ENCODE measurements around the gene NPAS3. TPM values are rescaled to one million over a fixed set of nuclear protein-coding genes. Genes with fewer than 3 reads are reported as not detected.

Gene NPAS3
- total and polyA plus RNA-seq, 2 of the 13 experiments (the other 11 are each of a cell fraction or from before 2014, with no cell fraction given): not detected

DNA sequence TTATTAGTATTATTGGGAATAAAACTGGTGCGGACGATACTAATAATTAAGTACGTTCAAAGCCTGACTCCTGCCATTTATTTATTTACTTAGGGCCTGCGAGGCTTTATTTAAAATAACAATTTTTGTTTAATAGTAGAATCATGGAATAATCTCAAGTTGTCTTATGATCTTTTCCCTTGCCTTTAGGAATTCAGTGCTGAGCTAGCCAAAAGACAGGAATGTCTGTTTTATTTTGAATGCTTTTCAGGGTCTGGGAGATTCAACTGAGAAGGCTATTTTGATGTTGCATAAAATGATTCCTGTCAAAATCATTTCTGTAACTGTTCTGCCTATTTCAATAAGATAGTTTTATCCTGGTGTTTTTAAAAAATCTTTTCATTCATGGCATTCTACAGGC is 522.4 kb downstream of the NPAS3 start (continued):
- TF ChIP-seq, protein P1, sequence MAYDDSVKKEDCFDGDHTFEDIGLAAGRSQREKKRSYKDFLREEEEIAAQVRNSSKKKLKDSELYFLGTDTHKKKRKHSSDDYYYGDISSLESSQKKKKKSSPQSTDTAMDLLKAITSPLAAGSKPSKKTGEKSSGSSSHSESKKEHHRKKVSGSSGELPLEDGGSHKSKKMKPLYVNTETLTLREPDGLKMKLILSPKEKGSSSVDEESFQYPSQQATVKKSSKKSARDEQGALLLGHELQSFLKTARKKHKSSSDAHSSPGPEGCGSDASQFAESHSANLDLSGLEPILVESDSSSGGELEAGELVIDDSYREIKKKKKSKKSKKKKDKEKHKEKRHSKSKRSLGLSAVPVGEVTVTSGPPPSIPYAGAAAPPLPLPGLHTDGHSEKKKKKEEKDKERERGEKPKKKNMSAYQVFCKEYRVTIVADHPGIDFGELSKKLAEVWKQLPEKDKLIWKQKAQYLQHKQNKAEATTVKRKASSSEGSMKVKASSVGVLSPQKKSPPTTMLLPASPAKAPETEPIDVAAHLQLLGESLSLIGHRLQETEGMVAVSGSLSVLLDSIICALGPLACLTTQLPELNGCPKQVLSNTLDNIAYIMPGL (CRISPR knock-in tag; IDR thresholded peaks at IDR 0.05; ENCODE audit: borderline replicate concordance in 1 of 2, low read depth in 1 of 2): no peak
- TF ChIP-seq, protein P2, sequence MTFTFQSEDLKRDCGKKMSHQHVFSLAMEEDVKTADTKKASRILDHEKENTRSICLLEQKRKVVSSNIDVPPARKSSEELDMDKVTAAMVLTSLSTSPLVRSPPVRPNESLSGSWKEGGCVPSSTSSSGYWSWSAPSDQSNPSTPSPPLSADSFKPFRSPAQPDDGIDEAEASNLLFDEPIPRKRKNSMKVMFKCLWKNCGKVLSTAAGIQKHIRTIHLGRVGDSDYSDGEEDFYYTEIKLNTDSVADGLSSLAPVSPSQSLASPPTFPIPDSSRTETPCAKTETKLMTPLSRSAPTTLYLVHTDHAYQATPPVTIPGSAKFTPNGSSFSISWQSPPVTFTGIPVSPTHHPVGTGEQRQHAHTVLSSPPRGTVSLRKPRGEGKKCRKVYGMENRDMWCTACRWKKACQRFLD (CRISPR knock-in tag; IDR thresholded peaks at IDR 0.05; ENCODE audit: borderline replicate concordance): no peak
- TF ChIP-seq ZNF616 (CRISPR knock-in tag; IDR thresholded peaks at IDR 0.05; ENCODE audit: low read depth) (no peak), MED1 (CRISPR knock-in tag; IDR thresholded peaks at IDR 0.05) (no peak)
- TF ChIP-seq, protein P3, sequence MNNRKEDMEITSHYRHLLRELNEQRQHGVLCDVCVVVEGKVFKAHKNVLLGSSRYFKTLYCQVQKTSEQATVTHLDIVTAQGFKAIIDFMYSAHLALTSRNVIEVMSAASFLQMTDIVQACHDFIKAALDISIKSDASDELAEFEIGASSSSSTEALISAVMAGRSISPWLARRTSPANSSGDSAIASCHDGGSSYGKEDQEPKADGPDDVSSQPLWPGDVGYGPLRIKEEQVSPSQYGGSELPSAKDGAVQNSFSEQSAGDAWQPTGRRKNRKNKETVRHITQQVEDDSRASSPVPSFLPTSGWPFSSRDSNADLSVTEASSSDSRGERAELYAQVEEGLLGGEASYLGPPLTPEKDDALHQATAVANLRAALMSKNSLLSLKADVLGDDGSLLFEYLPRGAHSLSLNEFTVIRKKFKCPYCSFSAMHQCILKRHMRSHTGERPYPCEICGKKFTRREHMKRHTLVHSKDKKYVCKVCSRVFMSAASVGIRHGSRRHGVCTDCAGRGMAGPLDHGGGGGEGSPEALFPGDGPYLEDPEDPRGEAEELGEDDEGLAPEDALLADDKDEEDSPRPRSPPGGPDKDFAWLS (CRISPR knock-in tag; IDR thresholded peaks at IDR 0.05; ENCODE audit: borderline replicate concordance): no peak

DNA sequence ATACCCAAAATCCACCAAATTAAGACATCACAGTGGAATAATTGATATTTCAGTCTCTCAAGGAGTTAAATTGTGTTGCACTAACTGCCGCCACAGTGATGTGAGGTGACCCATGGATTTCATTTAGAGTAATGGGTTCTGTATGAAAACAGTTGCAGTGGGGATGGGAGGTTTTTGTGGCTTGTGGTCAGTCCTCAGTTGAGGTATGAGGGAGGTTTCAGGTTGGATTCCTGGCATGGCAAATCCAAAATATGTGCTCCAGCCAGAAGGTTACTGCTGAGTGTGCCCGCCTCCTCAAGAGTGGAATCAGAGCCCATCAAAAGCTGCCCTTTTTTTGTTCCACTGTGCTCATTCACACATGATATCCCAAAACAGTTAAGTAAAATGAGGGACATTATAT is 525.1 kb downstream of the NPAS3 start:
- Histone ChIP-seq H3K4me2 (ENCODE audit: low read depth, low read length) (no peak overlapping the region), H3K36me3 (replicated peaks in 1 of 2; ENCODE audit: control insufficient read depth in 1 of 2, insufficient read depth in 2 of 2, low read length in 2 of 2) (no peaks in the 10 kb centered on the region), H2AFZ (ENCODE audit: low read length) (no peak overlapping the region), H3K9me3 (ENCODE audit: low read length) (no peaks in the 10 kb centered on the region), H3K4me1 (ENCODE audit: insufficient read depth, low read length) (no peaks in the 10 kb centered on the region), H3K27me3 (ENCODE audit: control insufficient read depth in 1 of 2, insufficient read depth in 2 of 2, low read length in 2 of 2) (peaks cover 0 to 12% of the 10 kb centered on the region in 2 experiments; a peak in 2 of 5 replicates), H3K79me2 (ENCODE audit: insufficient read depth, low read length) (no peaks in the 10 kb centered on the region), H3K27ac (ENCODE audit: extremely low read length, insufficient read depth, low read length) (no peak overlapping the region), H4K20me1 (ENCODE audit: insufficient read depth, low read length) (no peaks in the 10 kb centered on the region), H3K9ac (ENCODE audit: insufficient read depth, low read depth, low read length) (no peak overlapping the region), H3K4me3 (replicated peaks in 1 of 3; ENCODE audit: insufficient read depth in 1 of 3, low read depth in 2 of 3, low read length in 3 of 3) (no peak overlapping the region)
- POLR2A ChIA-PET: no interaction called here
- no TSS peak for BruUV-seq (replicated peaks)
- FAIRE-seq: no peak
- in situ Hi-C loops (cut with HindIII; ENCODE audit: extremely low pct_ligation_motif_present, low pct_unique_long_range_greater_than_20kb): no loop called here
- CTCF ChIA-PET (ENCODE audit: low intra/inter-chr PET ratio, low total read pairs): no interaction called here
- ATAC-seq: no peak
- WGBS (ENCODE audit: low lambda C conversion rate): 14% methylated on average over 2 of the region's 2 CpGs
- intact Hi-C loops (cut with micrococcal nuclease; ENCODE audit: unreplicated experiment): no loop called here
- DNase-seq (ENCODE audit: low spot score): no peak
- TF ChIP-seq ZKSCAN1 (IDR thresholded peaks at IDR 0.05; ENCODE audit: low read length): no peak
- TF ChIP-seq ZNF530 (CRISPR knock-in tag; IDR thresholded peaks at IDR 0.05; ENCODE audit: low read depth): no peak
- no peak for TF ChIP-seq ARNT2 (CRISPR knock-in tag; IDR thresholded peaks at IDR 0.05; ENCODE audit: low read depth)
- no peak for TF ChIP-seq CEBPG (CRISPR knock-in tag; IDR thresholded peaks at IDR 0.05)
- TF ChIP-seq, protein P4, sequence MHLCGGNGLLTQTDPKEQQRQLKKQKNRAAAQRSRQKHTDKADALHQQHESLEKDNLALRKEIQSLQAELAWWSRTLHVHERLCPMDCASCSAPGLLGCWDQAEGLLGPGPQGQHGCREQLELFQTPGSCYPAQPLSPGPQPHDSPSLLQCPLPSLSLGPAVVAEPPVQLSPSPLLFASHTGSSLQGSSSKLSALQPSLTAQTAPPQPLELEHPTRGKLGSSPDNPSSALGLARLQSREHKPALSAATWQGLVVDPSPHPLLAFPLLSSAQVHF (CRISPR knock-in tag; IDR thresholded peaks at IDR 0.05): no peak
- TF ChIP-seq, protein P5, sequence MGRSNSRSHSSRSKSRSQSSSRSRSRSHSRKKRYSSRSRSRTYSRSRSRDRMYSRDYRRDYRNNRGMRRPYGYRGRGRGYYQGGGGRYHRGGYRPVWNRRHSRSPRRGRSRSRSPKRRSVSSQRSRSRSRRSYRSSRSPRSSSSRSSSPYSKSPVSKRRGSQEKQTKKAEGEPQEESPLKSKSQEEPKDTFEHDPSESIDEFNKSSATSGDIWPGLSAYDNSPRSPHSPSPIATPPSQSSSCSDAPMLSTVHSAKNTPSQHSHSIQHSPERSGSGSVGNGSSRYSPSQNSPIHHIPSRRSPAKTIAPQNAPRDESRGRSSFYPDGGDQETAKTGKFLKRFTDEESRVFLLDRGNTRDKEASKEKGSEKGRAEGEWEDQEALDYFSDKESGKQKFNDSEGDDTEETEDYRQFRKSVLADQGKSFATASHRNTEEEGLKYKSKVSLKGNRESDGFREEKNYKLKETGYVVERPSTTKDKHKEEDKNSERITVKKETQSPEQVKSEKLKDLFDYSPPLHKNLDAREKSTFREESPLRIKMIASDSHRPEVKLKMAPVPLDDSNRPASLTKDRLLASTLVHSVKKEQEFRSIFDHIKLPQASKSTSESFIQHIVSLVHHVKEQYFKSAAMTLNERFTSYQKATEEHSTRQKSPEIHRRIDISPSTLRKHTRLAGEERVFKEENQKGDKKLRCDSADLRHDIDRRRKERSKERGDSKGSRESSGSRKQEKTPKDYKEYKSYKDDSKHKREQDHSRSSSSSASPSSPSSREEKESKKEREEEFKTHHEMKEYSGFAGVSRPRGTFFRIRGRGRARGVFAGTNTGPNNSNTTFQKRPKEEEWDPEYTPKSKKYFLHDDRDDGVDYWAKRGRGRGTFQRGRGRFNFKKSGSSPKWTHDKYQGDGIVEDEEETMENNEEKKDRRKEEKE (IDR thresholded peaks at IDR 0.05): no peak
- TF ChIP-seq JARID2 (CRISPR knock-in tag; IDR thresholded peaks at IDR 0.05; ENCODE audit: insufficient replicate concordance): no peak
- TF ChIP-seq, protein P6, sequence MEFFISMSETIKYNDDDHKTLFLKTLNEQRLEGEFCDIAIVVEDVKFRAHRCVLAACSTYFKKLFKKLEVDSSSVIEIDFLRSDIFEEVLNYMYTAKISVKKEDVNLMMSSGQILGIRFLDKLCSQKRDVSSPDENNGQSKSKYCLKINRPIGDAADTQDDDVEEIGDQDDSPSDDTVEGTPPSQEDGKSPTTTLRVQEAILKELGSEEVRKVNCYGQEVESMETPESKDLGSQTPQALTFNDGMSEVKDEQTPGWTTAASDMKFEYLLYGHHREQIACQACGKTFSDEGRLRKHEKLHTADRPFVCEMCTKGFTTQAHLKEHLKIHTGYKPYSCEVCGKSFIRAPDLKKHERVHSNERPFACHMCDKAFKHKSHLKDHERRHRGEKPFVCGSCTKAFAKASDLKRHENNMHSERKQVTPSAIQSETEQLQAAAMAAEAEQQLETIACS (CRISPR knock-in tag; IDR thresholded peaks at IDR 0.05): no peak

Data from HepG2 (cell line).